Measurements from ENCODE around the gene SLCO2B1. TPM values are rescaled to one million over a fixed set of nuclear protein-coding genes. Genes with fewer than 3 reads are reported as not detected.

Gene SLCO2B1
- total RNA-seq, 4 donors from 2014 or later, result 44.6 to 297 (median 208) TPM

DNA sequence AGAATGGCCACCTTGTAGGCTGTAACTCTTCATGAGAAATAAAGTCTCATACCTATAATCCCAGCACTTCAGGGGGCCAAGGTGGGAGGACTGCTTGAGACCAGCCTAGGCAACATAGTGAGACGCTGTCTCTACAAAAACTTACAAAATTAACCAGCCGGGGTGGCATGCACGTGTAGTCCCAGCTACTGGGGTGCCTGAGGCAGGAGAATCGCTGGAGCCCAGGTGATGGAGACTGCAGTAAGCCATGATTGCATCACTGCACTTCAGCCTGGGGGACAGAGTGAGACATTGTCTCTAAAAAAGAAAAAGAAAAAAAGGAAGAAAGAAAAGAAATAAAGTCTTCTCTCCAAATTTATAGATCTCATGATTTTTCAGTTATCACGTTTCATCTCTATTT, 4.2 kb upstream of the SLCO2B1 start:
- DNase-seq, result no peak
- Histone ChIP-seq H3K27ac (no peak overlapping the region), H3K9me3 (no peaks in the 10 kb centered on the region), H3K4me1 (peaks cover 0 to 72% (median 5%) of the 10 kb centered on the region in 4 donors), H3K4me3 (no peak overlapping the region), H3K27me3 (no peaks in the 10 kb centered on the region), H3K36me3 (no peaks in the 10 kb centered on the region)
- TF ChIP-seq, protein P1, sequence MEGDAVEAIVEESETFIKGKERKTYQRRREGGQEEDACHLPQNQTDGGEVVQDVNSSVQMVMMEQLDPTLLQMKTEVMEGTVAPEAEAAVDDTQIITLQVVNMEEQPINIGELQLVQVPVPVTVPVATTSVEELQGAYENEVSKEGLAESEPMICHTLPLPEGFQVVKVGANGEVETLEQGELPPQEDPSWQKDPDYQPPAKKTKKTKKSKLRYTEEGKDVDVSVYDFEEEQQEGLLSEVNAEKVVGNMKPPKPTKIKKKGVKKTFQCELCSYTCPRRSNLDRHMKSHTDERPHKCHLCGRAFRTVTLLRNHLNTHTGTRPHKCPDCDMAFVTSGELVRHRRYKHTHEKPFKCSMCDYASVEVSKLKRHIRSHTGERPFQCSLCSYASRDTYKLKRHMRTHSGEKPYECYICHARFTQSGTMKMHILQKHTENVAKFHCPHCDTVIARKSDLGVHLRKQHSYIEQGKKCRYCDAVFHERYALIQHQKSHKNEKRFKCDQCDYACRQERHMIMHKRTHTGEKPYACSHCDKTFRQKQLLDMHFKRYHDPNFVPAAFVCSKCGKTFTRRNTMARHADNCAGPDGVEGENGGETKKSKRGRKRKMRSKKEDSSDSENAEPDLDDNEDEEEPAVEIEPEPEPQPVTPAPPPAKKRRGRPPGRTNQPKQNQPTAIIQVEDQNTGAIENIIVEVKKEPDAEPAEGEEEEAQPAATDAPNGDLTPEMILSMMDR (IDR thresholded peaks at IDR 0.05), result no peak
- TF ChIP-seq POLR2A (IDR thresholded peaks at IDR 0.05), result no peak

DNA sequence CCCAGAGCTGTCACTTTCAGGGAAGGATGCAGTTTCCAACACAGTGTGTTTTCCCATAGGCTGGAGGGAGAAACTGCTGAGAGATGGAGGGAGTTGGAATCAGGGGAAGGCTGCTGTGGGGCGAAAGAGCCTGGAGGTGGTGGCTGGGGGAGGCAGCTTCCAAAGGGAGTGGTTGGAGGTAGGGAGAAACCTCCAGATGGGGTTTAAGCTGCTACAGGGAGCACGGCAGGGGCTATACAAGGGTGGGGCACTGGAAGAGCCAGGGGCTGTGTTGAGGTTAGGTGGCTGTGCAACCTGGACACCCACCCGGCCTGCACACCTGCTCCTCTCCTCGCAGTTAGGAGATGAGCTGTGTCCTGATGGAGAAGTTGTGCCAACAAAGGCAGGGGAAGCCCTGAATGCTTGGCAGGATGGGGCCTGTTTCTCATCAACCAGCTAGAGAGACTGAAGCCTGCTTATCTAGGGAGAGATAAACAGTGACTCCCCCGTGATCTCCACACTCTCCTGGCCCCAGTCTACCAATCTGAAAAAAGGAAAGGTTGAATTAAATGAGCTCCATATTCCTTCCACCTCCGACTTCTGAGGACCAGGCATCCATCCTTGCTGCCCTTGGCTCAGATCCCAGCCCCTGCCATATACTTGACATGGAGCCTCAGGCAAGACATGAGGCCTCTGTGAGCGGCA, 3.6 kb upstream of the SLCO2B1 start:
- Histone ChIP-seq H3K4me3 (no peak overlapping the region), H3K27me3 (no peaks in the 10 kb centered on the region), H3K36me3 (no peaks in the 10 kb centered on the region), H3K9me3 (no peaks in the 10 kb centered on the region), H3K27ac (no peak overlapping the region), H3K4me1 (peaks cover 0 to 72% (median 5%) of the 10 kb centered on the region in 4 donors)
- TF ChIP-seq, protein P1 (IDR thresholded peaks at IDR 0.05), result no peak
- no peak for TF ChIP-seq POLR2A (IDR thresholded peaks at IDR 0.05)
- DNase-seq, result no peak

DNA sequence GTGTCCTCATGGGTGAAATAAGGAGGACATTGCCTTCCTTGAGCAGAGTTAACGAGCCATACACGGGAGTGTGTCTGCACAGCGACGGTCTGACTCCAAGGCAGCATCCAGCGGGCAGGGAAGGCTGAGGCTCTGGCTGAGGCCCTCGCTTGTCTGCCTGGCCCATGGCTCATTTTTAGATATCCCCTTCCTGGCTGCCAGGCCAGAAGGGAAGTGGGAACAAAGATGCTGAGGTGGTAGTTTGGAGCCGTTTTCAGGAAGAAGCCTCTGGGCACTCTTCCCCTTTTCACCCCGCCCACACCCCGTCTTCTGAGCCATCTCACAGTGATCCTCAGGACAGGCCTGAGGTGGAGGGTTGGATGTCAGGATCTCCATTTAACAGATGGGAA, 3.0 kb upstream of the SLCO2B1 start:
- Histone ChIP-seq H3K36me3 (no peaks in the 10 kb centered on the region), H3K9me3 (no peaks in the 10 kb centered on the region), H3K4me3 (no peak overlapping the region), H3K27ac (no peak overlapping the region), H3K27me3 (no peaks in the 10 kb centered on the region), H3K4me1 (peaks cover 0 to 74% (median 5%) of the 10 kb centered on the region in 4 donors)
- TF ChIP-seq, protein P1 (IDR thresholded peaks at IDR 0.05), result no peak
- TF ChIP-seq POLR2A (IDR thresholded peaks at IDR 0.05), result no peak
- no peak for DNase-seq

DNA sequence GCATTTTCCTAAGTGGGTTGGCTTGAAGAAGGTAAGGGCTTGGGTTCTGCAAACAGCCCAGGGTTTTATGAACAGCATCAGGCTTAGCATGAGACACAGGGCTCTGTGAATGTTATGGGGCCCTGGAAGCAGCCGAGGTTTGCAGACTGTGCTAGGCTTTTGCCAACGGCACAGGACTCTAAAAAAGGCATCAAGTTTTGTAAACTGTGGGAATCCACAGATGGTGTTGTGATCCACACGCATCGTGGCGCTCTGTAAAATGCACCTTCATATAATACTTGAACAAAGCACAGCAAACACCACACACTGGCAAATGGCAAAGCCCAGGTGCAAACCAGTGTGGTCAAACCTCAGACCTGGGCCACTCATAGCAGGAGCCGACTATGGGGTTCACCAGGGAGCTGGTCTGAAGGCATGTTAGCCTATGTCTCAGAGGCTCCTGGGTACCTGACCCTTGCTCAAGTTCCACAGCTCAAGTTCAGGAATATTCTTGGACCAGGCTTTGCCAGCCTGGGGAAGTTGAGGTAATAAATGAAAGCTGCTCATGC, 2.4 kb upstream of the SLCO2B1 start:
- H3K4me1 ChIP-seq, result peaks cover 0 to 69% (median 3%) of the 10 kb centered on the region in 4 donors

DNA sequence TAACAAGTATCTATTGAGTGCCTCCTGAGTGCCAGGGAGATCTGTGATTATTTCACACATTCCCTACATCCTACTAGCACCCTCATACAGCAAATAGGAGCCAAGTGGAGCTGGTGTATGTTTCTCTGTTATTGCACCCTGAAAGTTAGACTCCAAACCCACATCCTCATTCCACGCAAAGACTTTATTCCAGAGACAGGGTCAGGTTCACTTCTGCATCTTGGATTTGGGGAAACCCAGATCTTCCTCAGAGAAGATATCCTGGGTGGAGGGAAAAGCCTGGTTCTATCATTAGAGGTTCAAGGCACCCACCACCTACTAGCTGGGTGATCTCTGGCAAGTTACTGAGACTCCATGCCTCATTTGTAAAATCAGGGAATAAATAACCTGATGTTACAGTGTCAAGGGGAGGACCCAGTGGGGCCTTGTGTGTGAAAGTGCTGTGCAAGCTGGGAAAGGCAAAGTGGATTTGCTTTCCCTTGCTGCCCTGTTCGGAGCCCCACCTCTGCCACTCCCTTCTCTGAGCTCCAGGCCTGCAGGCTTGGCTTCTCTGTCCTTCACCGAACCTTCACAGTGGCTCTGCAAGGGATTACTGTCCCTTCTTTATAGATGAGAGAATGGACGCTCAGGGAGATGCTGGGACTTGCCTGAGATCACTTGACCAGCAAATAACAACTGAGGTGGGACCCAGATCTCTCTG, 991 bp upstream of the SLCO2B1 start:
- Histone ChIP-seq H3K36me3 (no peaks in the 10 kb centered on the region), H3K4me3 (no peak overlapping the region), H3K27ac (peak overlapping the region in 3 of 4 donors; percentile 70 to 90 (median 90)), H3K9me3 (no peaks in the 10 kb centered on the region), H3K4me1 (peaks cover 0 to 72% (median 3%) of the 10 kb centered on the region in 4 donors), H3K27me3 (no peaks in the 10 kb centered on the region)
- peak in 1 of 2 donors; percentile 5 for TF ChIP-seq POLR2A (IDR thresholded peaks at IDR 0.05)
- TF ChIP-seq, protein P1 (IDR thresholded peaks at IDR 0.05), result no peak
- no peak for DNase-seq

More for the DNA sequence above, 2.4 kb upstream of the SLCO2B1 start:
- H3K27me3 ChIP-seq, result no peaks in the 10 kb centered on the region
- H3K9me3 ChIP-seq, result no peaks in the 10 kb centered on the region
- H3K27ac ChIP-seq, result no peak overlapping the region
- H3K4me3 ChIP-seq, result no peak overlapping the region
- no peaks in the 10 kb centered on the region for H3K36me3 ChIP-seq
- DNase-seq, result no peak
- TF ChIP-seq POLR2A (IDR thresholded peaks at IDR 0.05), result no peak
- TF ChIP-seq, protein P1 (IDR thresholded peaks at IDR 0.05), result no peak

Data from Peyer's patch (tissue), 4 donors.